HG02759 (cell line): ENCODE measurements around the gene ZNF670.
"Not testable (repeated sequence)": the region's sequence is repeated elsewhere in the genome, so short reads cannot be mapped to it uniquely, and the experiment has no call there.

Source experiments
- ATAC-seq: cut with Tn5 transposase; IDR thresholded peaks from one replicate; pipeline ENCODE4 v1.9.1; 2021; ENCODE audit warnings: mild to moderate bottlenecking, moderate library complexity; ENCODE audit not compliant: unreplicated experiment

ZNF670 gene

GRCh38 chr1:247047702-247048101 is 30.9 kb downstream of the ZNF670 start:
- no peak for ATAC-seq

DNA sequence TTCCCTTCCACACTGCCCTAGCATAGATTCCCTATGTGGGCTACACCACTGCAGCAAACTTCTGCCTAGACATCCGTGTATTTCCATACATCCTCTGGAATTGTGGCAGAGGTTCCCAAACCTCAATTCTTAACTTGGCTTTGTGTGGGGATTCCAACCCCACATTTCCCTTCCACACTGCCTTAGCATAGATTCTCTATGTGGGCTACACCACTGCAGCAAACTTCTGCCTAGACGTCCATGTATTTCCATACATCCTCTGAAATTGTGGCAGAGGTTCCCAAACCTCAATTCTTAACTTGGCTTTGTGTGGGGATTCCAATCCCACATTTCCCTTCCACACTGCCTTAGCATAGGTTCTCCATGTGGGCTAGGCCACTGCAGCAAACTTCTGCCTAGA is 31.4 kb downstream of the ZNF670 start:
- ATAC-seq: no peak

GRCh38 chr1:247043406-247043805 is 35.2 kb downstream of the ZNF670 start:
- no peak for ATAC-seq

DNA sequence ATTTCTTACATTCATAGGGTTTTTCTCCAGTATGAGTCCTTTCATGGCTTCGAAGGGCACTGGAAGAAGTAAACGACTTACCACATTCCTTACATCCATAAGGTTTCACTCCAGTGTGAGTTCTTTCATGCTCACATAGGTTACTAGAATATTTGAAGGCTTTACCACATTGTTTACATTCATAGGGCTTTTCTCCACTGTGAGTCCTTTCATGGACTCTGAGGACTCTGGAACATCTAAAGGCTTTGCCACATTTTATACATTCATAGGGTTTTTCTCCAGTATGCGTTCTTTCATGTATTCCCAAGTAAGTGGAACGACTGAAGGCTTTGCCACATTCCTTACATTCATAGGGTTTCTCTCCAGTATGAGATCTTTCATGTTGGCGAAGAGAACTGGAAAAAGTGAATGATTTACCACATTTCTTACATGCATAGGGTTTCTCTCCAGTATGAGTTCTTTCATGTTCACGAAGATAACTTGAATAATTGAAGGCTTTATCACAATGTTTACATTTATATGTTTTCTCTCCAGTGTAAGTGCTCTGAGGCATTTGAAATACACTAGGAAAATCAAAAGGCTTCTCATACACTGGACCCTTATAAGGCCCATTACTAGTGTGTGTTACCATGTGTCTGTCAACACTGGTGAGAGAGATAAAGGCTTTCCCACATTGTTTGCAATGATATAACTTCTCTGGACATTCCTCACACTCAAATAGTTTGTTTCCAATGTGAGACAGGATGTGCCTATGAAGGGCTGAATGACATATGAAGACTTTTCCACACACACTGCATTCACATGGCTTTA is 40.9 kb downstream of the ZNF670 start:
- ATAC-seq: no peak

- not testable (repeated sequence) for ATAC-seq
Observed at GRCh38 chr1:247032306-247032705, 46.3 kb downstream of the ZNF670 start.
